Effector memory CD8-positive, alpha-beta T cell (primary cell): ENCODE data around the gene MACROD2.
"Not testable (repeated sequence)": the region's sequence is repeated elsewhere in the genome, so short reads cannot be mapped to it uniquely, and the experiment has no call there.

Source experiments
- ATAC-seq: fragments of 150-1000 bp; cut with Tn5 transposase; replicated peaks from 2 replicates; pipeline ENCODE4 v1.10.0; 2021; ENCODE audit warnings: mild to moderate bottlenecking, moderate library complexity
- DNase-seq, 3 experiments: peaks; one replicate each; pipeline ENCODE4 v3.0.0; 2021
- H3K27ac Mint-ChIP-seq, 2 donors: one replicate each; pipeline ENCODE4 v1.8.0; 2022; ENCODE audit warnings: mild to moderate bottlenecking in 2 of 2, mixed read lengths in 2 of 2, moderate library complexity in 2 of 2
- H3K27me3 Mint-ChIP-seq, 2 donors: one replicate each; pipeline ENCODE4 v1.8.0; 2022; ENCODE audit warnings: mixed read lengths in 2 of 2
- H3K36me3 Mint-ChIP-seq: one replicate; pipeline ENCODE4 v1.8.0; 2022; ENCODE audit warnings: mild to moderate bottlenecking, moderate library complexity, mixed read lengths; ENCODE audit not compliant: insufficient read depth
- H3K4me1 Mint-ChIP-seq, 2 donors: one replicate each; pipeline ENCODE4 v1.8.0; 2022; ENCODE audit warnings: low read depth in 2 of 2, mixed read lengths in 2 of 2
- H3K4me3 Mint-ChIP-seq, 2 donors: one replicate each; pipeline ENCODE4 v1.8.0; 2022; ENCODE audit warnings: mild to moderate bottlenecking in 2 of 2, mixed read lengths in 2 of 2, moderate library complexity in 2 of 2
- H3K9me3 Mint-ChIP-seq, 2 donors: one replicate each; pipeline ENCODE4 v1.8.0; 2022; ENCODE audit warnings: mixed read lengths in 2 of 2

The MACROD2 gene

GRCh38 chr20:15370370-15370769 lies 1375.1 kb downstream of the MACROD2 start:
- DNase-seq, result no peak
- no peak overlapping the region for H3K27ac Mint-ChIP-seq
- H3K36me3 Mint-ChIP-seq, result no peaks in the 10 kb centered on the region
- no peak overlapping the region for H3K4me3 Mint-ChIP-seq
- H3K9me3 Mint-ChIP-seq, result peaks cover 6 to 12% of the 10 kb centered on the region in 2 donors
- no peaks in the 10 kb centered on the region for H3K27me3 Mint-ChIP-seq
- no peak for ATAC-seq
- H3K4me1 Mint-ChIP-seq, result no peaks in the 10 kb centered on the region

GRCh38 chr20:15374682-15375081 lies 1379.4 kb downstream of the MACROD2 start:
- no peaks in the 10 kb centered on the region for H3K27me3 Mint-ChIP-seq
- no peaks in the 10 kb centered on the region for H3K36me3 Mint-ChIP-seq
- no peak overlapping the region for H3K4me3 Mint-ChIP-seq
- DNase-seq, result no peak
- H3K4me1 Mint-ChIP-seq, result no peaks in the 10 kb centered on the region
- ATAC-seq, result no peak
- no peak overlapping the region for H3K27ac Mint-ChIP-seq
- H3K9me3 Mint-ChIP-seq, result peaks cover 12 to 14% of the 10 kb centered on the region in 2 donors

- no peak overlapping the region for H3K4me3 Mint-ChIP-seq
- H3K9me3 Mint-ChIP-seq, result peaks cover 12 to 14% of the 10 kb centered on the region in 2 donors
- no peak overlapping the region for H3K27ac Mint-ChIP-seq
- H3K36me3 Mint-ChIP-seq, result no peaks in the 10 kb centered on the region
- H3K27me3 Mint-ChIP-seq, result no peaks in the 10 kb centered on the region
- ATAC-seq, result no peak
- no peak for DNase-seq
- H3K4me1 Mint-ChIP-seq, result no peaks in the 10 kb centered on the region
Measured at GRCh38 chr20:15375836-15376235, 1380.5 kb downstream of the MACROD2 start.

GRCh38 chr20:15377603-15378002 lies 1382.3 kb downstream of the MACROD2 start:
- not testable (repeated sequence) for H3K4me3 Mint-ChIP-seq, H3K4me1 Mint-ChIP-seq, H3K27ac Mint-ChIP-seq, ATAC-seq, H3K27me3 Mint-ChIP-seq, H3K36me3 Mint-ChIP-seq, DNase-seq
- peaks cover 12 to 19% of the 10 kb centered on the region in 2 donors for H3K9me3 Mint-ChIP-seq

GRCh38 chr20:15378151-15378550 lies 1382.8 kb downstream of the MACROD2 start:
- ATAC-seq (no peak), DNase-seq (no peak)
- Mint-ChIP-seq H3K36me3 (no peaks in the 10 kb centered on the region), H3K9me3 (peaks cover 12 to 20% of the 10 kb centered on the region in 2 donors), H3K27ac (no peak overlapping the region), H3K4me3 (no peak overlapping the region), H3K27me3 (no peaks in the 10 kb centered on the region), H3K4me1 (no peaks in the 10 kb centered on the region)

GRCh38 chr20:15379681-15380296 lies 1384.5 kb downstream of the MACROD2 start:
- no peak overlapping the region for H3K27ac Mint-ChIP-seq
- no peaks in the 10 kb centered on the region for H3K36me3 Mint-ChIP-seq
- peaks cover 0 to 14% of the 10 kb centered on the region in 2 donors for H3K9me3 Mint-ChIP-seq
- DNase-seq (no peak), ATAC-seq (no peak)
- H3K4me1 Mint-ChIP-seq, result no peaks in the 10 kb centered on the region
- H3K27me3 Mint-ChIP-seq, result no peaks in the 10 kb centered on the region
- H3K4me3 Mint-ChIP-seq, result no peak overlapping the region

GRCh38 chr20:15380770-15381169 lies 1385.5 kb downstream of the MACROD2 start:
- H3K4me3 Mint-ChIP-seq, result no peak overlapping the region
- ATAC-seq, result no peak
- no peaks in the 10 kb centered on the region for H3K27me3 Mint-ChIP-seq
- H3K9me3 Mint-ChIP-seq, result peaks cover 0 to 14% of the 10 kb centered on the region in 2 donors
- DNase-seq, result no peak
- no peak overlapping the region for H3K27ac Mint-ChIP-seq
- no peaks in the 10 kb centered on the region for H3K4me1 Mint-ChIP-seq
- H3K36me3 Mint-ChIP-seq, result no peaks in the 10 kb centered on the region

GRCh38 chr20:15387228-15387627 lies 1391.9 kb downstream of the MACROD2 start:
- peaks cover 10 to 13% of the 10 kb centered on the region in 2 donors for H3K9me3 Mint-ChIP-seq
- H3K27me3 Mint-ChIP-seq, result no peaks in the 10 kb centered on the region
- H3K4me1 Mint-ChIP-seq, result no peaks in the 10 kb centered on the region
- H3K27ac Mint-ChIP-seq, result no peak overlapping the region
- ATAC-seq (no peak), DNase-seq (no peak)
- no peaks in the 10 kb centered on the region for H3K36me3 Mint-ChIP-seq
- H3K4me3 Mint-ChIP-seq, result no peak overlapping the region

GRCh38 chr20:15395457-15395856 lies 1400.1 kb downstream of the MACROD2 start:
- ATAC-seq, result no peak
- no peaks in the 10 kb centered on the region for H3K27me3 Mint-ChIP-seq
- DNase-seq, result no peak
- no peaks in the 10 kb centered on the region for H3K4me1 Mint-ChIP-seq
- H3K9me3 Mint-ChIP-seq, result peaks cover 17% of the 10 kb centered on the region in 2 donors
- no peak overlapping the region for H3K4me3 Mint-ChIP-seq
- no peak overlapping the region for H3K27ac Mint-ChIP-seq
- no peaks in the 10 kb centered on the region for H3K36me3 Mint-ChIP-seq

- no peaks in the 10 kb centered on the region for H3K36me3 Mint-ChIP-seq
- H3K4me3 Mint-ChIP-seq, result no peak overlapping the region
- H3K27ac Mint-ChIP-seq, result no peak overlapping the region
- no peak for DNase-seq
- no peak for ATAC-seq
- peaks cover 17% of the 10 kb centered on the region in 2 donors for H3K9me3 Mint-ChIP-seq
- H3K4me1 Mint-ChIP-seq, result no peaks in the 10 kb centered on the region
- H3K27me3 Mint-ChIP-seq, result no peaks in the 10 kb centered on the region
Measured at GRCh38 chr20:15396026-15396425, 1400.7 kb downstream of the MACROD2 start.

- Mint-ChIP-seq H3K27ac (no peak overlapping the region), H3K4me1 (no peaks in the 10 kb centered on the region), H3K9me3 (peaks cover 17% of the 10 kb centered on the region in 2 donors), H3K4me3 (no peak overlapping the region), H3K27me3 (no peaks in the 10 kb centered on the region), H3K36me3 (no peaks in the 10 kb centered on the region)
- ATAC-seq (no peak), DNase-seq (no peak)
Measured at GRCh38 chr20:15396900-15397299, 1401.6 kb downstream of the MACROD2 start.

GRCh38 chr20:15399781-15400180 lies 1404.5 kb downstream of the MACROD2 start:
- ATAC-seq, result no peak
- no peaks in the 10 kb centered on the region for H3K36me3 Mint-ChIP-seq
- H3K4me3 Mint-ChIP-seq, result no peak overlapping the region
- H3K27ac Mint-ChIP-seq, result no peak overlapping the region
- H3K27me3 Mint-ChIP-seq, result no peaks in the 10 kb centered on the region
- peaks cover 8 to 14% of the 10 kb centered on the region in 2 donors for H3K9me3 Mint-ChIP-seq
- no peak for DNase-seq
- no peaks in the 10 kb centered on the region for H3K4me1 Mint-ChIP-seq

GRCh38 chr20:15406072-15406471 lies 1410.8 kb downstream of the MACROD2 start:
- H3K4me1 Mint-ChIP-seq, result no peaks in the 10 kb centered on the region
- DNase-seq (no peak), ATAC-seq (no peak)
- H3K9me3 Mint-ChIP-seq, result peaks cover 7 to 8% of the 10 kb centered on the region in 2 donors
- H3K36me3 Mint-ChIP-seq, result no peaks in the 10 kb centered on the region
- H3K27me3 Mint-ChIP-seq, result no peaks in the 10 kb centered on the region
- H3K27ac Mint-ChIP-seq, result no peak overlapping the region
- no peak overlapping the region for H3K4me3 Mint-ChIP-seq

GRCh38 chr20:15411781-15412180 lies 1416.5 kb downstream of the MACROD2 start:
- Mint-ChIP-seq H3K9me3 (peaks cover 7 to 9% of the 10 kb centered on the region in 2 donors), H3K27me3 (no peaks in the 10 kb centered on the region), H3K4me3 (no peak overlapping the region), H3K4me1 (no peaks in the 10 kb centered on the region), H3K27ac (no peak overlapping the region), H3K36me3 (no peaks in the 10 kb centered on the region)
- ATAC-seq, result no peak
- DNase-seq, result no peak
